Stimulated activated CD4-positive, alpha-beta T cell treated with anti-CD3 and anti-CD28 coated beads, TNF-alpha, amount 100 ng/mL, for 1 hour (primary cell): ENCODE results near the gene MGLL.

ENCODE experiments used
- DNase-seq, 3 donors: peaks; one replicate each; pipeline ENCODE4 v3.0.0-alpha.2; 2020; ENCODE audit warnings: low read depth in 3 of 3, low spot score in 1 of 3

Gene MGLL

DNA sequence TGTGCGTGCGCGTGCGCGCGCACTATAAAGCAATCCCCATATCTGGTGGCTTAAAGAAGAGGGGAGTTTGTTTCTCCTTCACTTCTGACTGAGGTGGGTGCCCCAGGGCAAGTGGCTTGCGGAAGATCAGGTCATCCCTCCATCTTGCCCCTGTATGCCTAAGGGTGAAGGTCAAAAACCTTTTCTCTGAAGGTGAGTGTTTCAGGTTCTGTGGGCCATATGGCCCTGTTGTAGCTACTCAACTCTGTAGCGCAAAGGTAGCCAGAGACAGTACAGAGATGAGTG, 144.1 kb downstream of the MGLL start:
- DNase-seq: no peak

DNA sequence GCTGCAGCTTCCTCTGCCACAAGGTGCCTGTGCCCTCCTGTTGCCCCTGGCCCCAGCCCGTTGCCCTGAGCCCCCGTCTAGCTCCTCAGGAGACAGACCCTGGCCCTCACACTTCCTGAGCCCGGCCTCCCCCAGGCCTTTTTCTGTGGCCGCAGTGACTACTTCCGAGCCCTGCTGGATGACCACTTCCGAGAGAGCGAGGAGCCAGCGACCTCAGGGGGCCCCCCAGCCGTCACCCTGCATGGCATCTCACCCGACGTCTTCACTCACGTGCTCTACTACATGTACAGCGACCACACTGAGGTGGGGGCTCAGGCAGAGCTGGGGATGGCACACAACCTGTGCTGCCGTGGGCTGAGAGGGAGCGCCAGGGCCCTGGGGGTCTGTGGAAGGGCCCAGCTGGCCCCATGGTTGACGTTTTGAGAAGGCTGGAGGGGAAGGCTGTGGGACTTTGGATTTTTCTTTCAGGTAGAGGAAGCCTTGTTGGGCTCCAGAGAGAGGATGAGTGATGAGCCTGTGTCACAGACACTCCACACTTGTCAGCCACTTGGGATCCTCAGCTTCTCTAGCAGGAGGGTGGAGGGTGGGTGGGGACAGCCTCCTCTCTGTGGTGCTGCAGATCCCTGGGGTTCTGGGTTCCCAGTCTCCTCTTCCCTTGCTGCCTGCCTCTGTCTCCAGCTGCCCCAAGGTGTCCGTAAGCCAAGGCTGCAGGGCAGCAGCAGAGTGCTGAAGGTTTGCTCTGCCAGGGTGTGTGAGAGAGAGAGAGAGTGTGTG, 144.6 kb downstream of the MGLL start:
- DNase-seq: no peak

DNA sequence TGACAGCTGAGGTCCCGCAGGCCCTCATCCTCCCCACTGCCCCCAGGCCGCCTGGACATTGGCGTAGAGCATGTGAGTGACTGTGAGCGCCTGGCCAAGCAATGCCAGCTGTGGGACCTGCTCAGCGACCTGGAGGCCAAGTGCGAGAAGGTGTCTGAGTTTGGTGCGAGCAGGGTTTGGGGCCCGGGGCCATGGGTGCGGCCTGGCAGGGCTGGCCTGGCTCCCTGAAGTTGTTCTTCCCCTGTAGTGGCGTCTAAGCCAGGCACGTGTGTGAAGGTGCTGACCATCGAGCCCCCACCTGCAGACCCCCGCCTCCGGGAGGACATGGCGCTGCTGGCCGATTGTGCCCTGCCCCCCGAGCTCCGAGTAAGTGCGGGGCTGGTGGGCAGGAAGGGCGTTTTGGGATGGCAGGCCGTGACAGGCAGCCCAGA, 145.4 kb downstream of the MGLL start:
- no peak for DNase-seq

DNA sequence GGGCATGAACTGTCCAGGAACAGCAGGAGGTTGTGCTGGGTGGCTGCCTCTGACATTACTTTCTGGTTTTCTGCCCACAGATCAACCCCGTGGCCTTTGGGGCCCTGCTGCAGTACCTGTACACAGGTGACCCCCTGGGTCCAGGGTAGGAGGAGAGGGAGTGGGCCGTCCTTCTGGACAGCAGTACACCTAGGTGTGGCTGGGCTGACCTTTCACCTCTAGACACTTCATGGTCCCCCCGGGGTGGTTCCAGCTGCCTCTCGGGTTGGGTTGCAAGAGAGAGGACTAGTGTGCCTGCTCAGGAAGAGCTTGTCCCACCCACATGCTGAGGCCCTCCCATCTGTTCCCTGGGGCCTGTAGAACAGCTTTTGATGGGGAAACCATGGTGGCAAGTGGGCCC, 145.9 kb downstream of the MGLL start:
- no peak for DNase-seq

DNA sequence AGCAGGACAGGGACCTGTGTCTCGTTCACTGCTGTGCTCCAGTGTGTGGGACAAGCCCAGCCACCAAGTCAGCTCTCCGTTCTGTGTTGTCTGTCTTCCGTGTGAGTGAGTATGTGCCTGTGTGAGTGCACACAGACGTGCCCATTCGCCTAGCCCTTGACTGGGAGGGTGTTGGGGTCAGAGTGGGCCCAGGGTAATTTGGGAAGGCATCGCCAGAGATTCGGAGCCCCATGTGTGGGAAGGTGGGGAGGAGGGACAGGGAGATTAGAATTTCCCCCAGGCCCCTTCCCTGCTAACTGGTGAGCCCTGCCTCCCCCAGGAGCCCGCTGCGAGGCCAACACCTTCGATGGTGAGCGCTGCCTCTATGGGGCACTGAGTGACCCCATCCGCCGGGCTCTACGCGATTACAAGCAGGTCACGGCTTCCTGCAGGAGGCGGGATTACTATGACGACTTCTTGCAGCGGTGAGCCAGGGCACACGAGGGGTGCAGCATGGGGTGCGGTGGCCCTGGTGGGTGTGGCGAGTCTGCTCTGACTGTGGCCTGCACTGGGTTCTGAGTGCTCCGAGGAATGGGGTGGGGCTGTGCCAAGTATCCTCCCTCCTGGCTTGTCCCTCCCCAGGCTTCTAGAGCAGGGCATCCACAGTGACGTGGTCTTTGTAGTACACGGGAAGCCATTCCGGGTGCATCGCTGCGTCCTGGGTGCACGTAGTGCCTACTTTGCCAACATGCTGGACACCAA, 146.5 kb downstream of the MGLL start:
- no peak for DNase-seq

DNA sequence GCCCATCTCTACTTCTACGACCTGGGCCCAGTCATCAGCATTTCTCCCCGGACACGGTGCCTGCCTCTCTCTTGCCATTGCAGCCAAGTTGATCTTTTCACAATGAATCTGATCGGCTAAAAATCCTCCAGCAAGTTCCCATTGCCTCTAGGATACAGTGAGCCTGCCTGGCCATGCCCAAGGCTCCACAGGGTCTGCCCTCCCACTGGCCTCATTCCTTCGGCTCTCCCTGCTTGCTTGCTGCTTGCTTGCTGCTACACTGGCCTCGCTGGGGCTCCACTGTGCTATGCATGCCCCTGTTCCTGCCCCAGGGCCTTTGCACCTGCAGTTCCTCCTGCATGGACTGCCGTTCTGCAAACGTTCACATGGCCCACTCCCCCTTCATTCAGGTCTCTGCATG, 147.5 kb downstream of the MGLL start:
- no peak for DNase-seq

DNA sequence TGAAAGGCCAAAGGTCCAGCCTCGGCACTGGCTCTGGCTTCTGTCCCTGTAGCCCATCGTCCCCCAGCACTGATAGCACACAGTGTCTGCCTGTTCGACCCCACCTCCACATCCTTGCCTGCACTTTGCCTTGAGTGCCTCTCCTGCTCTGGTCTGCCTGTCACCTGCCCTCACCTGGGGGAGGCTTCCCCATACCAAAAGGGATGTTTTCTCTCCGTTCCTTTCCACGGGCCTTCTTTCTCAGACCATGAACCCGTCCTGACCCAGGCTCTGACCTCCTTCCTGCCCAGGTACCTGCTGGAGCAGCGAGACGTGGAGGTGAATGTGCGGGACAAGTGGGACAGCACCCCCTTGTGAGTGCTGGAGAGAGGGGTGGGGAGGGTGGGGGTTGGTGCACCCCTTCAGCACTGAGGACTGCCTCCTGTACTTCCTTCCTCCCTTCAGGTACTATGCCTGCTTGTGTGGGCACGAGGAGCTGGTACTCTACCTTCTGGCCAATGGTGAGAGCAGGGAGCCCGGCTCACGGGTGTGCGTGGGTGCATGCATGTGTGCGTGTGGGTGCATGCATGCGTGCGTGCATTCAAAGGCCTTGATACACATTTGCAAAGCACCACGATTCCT, 148.1 kb downstream of the MGLL start:
- DNase-seq: no peak

DNA sequence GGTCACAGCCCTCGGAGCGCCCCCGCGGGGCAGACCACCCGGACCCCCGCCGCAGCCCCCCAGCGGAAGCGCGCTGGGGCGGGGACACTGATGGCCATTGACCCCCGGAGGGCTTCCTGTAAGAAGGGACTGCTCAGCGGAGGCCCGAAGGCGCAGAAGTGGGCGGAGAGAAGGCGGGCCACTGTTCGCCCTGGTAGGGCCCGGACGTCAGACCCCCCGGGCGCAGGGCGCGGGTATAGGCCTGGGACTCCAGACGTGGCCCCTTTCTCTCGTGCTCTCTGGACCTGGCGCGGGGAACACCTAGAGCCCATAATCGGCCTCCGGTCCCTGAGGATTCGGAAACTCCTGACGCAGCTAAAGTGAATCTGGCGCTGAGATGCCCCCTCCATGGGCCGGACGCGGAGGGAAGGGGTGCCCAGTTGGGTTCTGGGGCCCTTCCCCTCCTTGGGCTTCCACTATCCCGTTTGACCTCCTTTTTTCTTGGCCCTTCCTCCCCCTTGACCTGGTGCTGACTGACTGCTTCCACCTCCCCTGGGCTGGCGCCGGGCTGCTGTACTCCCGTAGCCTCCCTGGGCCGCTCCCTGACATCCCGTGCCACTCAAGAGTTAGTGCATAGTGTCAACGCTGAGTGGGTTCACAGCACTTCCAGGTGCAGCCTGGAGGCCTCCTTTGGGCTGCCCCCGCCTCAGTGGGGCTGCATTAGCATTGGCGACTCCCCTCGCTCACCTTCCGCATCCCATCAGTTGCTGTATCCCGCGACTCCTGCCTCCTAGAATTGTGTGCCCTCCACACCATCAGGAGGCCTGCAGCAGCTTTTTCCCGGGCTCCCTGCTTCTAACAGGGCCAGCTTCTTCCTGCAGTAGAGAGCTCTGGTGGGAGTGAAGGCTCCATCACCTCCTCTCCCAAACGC, 148.9 kb downstream of the MGLL start:
- peak in 1 of 3 donors; percentile 27 for DNase-seq

DNA sequence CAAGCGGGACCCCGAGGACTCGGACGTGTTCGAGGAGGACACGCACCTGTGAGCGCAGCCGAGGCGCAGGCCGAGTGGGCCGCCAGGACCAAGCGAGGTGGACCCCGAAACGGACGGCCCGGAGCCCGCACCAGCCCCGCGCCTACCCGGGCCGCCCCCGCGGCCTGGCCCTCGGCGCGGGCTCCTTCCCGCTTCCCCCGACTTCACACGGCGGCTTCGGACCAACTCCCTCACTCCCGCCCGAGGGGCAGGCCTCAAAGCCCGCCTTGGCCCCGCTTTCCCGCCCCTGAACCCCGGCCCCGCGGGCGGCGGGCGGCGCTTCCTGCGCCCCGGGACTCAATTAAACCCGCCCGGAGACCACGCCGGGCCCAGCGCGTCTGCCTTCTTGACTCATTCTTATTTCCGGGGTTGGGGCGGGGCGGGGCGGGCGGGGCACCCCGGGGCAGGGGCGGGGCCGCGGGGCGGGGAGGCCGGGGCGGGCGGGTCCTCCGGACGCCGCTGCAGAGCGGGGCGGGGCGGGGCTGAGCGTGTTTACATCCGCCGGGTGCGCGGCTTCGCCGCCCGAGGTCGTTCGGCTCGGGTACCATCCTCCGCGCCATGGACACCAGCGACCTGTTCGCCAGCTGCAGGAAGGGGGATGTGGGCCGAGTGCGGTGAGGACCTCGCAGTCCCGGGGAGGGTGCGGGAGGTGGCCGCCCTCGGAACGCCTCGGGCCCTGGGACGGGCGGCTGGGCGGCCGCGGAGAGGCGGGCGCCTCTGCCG, 149.7 kb downstream of the MGLL start, which contains the start of gene ABTB1:
Gene ABTB1 (plus strand): TSS at position 524 of the 762 bp plus-strand sequence. CDS start 74 bp downstream, at position 598.
- peak; percentile 67 to 80 (median 68) for DNase-seq

DNA sequence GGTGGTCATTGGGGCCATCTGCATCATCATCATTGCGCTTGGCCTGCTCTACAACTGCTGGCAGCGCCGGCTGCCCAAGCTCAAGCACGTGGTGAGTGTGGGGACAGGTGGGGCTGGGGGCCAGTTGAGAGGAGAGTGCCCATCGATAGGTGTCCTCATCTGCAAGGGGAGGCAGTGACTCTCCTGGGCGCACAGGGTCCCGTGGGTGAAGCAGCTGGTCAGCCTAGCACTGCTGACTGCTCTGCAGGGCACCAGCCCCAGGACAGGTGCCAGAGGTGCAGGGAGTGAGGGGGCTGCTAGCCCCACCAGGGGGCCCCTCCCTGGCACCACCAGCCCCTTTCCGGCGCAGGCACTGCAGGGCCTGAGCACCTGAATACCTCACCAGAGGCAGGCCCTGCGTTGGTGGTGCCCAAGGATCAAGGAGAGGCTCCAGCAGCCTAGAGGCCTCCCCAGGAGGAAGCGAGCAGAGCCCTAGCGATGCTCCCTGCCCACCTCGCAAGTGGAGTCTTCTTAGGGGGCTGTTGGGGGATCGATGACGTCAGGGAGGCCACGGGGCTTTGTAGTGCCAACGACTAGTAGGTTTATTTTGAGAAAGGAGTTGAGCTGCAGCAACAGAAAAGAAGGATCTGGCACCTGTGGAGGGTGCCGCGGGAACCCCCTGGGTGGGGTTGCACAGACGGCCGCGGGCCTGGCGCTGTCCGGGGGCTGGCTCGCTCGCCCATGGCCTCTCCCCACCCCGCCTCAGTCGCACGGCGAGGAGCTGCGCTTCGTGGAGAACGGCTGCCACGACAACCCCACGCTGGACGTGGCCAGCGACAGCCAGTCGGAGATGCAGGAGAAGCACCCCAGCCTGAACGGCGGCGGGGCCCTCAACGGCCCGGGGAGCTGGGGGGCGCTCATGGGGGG, 150.5 kb downstream of the MGLL start:
- no peak for DNase-seq

DNA sequence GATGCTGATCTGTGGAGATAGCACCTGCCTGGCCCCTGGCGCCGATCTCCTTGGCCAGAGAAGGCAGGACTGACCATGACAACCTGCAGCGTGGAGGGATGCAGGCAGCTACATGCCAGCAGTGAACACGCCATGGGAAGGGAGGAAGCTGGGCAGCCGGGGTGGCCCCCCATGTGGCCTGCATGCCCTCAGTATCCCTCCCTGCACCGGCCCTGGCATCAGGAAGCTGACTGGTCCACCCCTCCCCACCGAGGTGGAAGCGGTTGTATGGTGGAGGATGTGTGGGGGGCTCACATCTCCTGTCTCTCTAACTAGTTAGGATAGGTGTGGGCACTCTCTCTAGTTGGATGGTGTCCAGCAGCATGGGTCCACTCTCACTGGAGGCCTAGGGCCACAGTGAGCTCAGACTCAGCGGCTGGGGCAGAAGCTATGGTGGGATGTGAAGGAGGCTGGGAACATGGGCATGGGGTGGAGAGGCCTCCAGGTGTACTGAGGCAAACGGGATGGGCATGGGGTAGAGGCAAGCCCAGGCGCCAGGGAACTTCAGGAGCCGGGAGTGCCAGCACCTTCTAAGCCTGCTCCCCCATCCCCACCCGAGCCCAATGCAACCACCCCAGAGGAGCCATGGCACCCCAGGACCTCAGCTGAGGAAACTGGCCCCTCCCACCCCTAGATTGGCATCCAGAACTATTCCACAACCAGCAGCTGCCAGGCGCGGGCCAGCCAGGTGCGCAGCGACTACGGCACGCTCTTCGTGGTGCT, 151.4 kb downstream of the MGLL start:
- no peak for DNase-seq

DNA sequence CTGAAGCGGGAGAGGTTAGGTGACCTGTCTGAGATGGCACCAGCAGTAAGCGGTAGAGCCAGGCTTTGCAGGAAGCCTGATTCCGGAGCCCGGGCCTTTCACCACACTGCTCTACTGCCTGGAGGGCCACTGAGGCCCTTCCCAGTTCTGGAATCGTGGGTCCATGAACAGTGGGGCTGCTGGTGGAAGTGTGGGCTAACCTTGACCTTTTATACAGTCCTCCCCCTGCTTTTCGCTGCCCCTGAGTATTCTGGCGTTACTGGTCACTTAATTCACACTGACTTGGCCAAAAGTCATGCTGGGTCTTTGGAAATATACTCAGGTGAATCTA, 152.1 kb downstream of the MGLL start:
- no peak for DNase-seq

DNA sequence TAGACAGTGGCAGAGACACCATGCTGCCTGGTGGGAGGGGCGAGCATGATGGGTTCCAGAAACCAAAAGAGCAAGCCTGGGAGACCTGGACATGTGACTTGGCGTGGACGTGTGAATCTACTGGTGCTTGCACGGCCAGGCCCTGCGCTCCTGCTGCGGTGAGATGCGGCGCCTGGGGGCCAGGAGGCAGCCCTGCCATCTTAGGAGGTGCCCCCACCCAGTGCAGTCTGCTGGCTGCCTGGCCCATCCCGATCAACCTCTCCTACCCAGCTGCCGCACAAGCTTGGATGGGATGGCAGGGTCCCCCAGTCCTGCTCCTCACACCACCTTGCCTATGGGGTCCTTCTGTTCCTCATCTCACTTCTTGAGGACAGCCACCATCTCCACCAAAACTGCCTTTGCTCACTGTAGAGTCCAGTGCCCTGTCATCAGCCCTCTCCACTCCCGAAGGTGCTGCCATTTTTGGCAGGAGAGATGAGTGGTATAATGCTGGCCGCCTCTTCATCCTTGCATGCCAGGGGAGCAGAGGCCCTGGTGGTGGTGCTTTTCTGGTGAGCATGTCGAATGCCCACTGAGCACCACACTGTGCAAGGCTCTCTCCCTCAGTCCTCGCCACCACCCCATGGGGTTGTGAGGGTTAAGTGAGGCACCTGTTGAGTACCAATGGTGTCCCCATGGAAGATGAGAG, 152.6 kb downstream of the MGLL start:
- no peak for DNase-seq

DNA sequence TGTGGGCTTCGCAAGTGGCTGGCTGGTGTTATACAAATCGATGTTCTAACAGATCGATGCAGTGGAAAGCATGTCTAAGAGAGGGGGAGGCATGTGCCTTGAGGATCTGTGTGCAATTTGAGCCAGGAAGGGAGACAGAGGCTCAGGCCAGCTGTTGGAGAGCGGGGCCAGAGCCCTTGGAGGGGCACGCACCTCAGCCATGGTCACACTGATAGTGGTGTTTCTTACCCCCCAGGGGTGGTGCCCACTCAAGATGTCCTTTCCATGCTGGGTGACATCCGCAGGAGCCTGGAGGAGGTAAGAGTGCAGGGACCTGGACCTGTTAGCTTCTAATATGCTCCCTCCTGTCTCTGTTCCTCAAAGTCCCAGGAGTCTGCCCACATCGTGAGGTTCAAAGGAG, 153.4 kb downstream of the MGLL start:
- no peak for DNase-seq

DNA sequence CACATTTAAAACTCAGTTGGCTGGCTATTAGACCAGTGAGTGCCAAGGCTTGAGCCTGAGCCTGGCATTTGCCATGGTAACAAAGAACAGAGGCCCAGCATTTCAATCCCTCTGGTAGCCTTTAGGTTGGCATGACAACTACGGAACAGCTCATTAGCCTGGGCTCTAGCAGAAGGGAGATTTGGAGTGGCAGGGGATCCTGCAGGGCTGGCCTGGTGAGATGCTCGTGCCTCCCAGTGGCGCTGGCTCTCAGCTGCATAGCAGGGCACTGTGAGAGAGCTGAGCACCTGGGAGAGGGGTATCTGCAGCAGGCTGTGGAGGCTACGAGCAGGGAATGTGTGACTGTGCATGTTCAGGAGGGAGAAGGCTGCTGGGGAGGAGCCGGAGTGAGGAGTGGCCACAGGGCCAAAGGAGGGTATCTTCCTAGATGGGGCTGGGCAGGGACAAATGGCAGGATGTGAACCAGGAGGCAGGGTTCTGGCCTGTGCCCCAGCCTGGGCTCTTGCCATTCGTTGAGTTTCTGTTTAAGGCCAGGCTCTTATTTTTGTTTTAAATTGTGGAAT, 155.1 kb downstream of the MGLL start:
- no peak for DNase-seq

DNA sequence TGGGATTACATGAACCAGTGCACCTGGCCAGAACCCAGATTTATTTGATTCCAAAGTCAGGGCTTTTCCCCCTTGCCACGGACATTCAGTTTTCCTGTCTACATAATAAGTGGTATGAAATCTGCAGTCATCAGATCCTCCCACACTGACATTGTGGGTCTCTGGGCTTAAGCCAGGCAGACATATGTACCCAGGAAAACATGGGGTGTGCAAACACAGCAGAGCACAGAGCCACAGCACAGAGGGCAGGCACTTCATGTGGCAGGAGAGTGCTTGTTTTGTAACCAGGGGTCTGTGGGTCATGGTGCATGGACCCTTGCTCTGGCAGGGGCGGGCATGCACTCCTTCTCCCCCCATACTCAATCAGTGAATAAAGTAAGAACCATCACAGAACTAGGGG, 155.6 kb downstream of the MGLL start:
- no peak for DNase-seq

DNA sequence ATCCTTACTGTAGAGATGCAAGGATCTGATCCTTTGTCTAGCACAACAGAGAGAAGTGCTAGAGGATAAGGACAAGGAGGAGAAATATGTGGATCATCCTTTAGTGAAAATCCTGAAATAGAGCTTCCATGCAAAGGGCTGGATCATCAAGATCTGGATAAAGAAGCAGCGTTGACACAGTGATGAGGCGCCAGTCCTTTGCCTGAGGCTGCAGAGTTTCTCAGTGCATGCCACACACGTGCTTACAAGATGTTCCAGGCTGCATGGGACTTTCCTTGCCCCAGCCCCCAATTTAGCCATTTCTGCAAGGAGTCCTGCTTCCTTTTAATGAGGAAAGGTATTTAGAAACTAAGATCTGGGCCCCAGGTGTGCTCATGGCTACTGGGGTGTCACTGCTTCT, 156.7 kb downstream of the MGLL start:
- DNase-seq: no peak

DNA sequence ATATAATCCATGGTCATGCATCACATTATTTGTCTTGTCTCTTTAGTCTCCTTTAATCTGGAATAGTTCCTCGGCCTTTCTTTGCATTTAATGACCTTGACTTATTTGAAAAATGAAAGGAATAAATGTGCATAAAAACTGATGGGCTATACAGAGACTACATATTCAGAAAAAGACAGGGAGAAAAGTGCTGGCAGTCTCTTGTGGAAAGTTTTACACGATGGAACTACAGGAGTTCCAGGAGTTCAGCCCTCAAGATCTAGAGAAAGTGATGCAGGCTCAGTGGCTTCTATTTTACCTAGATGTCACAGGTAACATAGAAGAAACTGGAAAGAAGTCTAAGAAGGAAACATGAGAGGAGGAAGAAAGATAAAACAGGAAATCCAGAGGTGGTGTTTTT, 157.2 kb downstream of the MGLL start:
- DNase-seq: no peak
